ENCODE results near the gene AASDH. TPM values are rescaled to one million over a fixed set of nuclear protein-coding genes. Genes with fewer than 3 reads are reported as not detected.
A peak's percentile ranks its signal among the peaks of the same experiment; 100 is the strongest.

AASDH gene
- 10 to 100 TPM; 14.8 to 15.8 TPM for total RNA-seq

DNA sequence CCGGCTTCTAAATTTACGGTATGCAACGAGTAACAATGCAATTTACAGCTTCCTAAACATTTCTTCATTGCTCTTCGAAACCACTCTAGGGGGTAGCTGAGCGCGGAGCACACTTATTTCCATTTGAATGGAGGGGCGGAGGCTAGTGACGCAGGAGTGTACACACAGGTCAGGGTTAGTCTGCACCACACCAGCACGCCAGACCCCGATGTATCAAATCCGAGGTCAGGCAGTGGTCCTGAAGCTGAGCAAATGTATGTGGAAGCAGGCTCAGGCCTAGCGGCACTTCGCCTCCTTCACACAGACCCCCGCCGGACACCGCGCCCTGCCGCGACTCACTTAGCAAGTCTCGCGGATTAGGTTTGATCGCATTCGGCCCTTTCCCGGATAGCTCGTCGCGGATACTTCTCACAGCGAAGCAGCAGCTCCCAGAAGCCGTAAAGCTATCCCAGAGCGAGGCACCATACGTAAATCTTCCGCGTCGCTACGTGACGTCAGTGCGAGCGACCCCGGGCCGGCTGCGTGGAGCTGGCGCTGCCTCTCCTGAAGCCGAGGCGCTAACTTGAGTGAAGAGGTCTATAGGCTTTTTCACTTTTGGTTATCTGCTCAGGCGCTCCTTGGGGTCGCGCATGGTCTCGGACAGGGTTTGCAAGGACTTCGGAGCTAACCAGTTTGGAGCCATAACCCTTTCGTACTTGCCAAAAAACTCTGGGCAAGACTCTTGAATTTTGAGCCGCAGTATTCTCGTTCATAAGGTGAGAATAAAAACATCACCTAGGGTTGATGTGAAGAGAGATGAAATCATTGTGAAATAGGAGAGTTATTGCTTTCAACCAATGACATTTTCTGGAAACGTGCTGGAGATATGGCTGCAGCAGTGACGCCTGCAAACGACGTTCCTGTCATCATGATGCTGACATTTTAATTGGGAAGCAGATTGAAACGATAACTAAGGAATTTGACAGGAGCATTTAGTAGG is at the start of gene AASDH:
Gene AASDH, minus strand, starts transcription at position 469 of the 979 bp plus-strand sequence. CDS start 3,192 bp downstream, outside the sequence.
- H3K36me3 Mint-ChIP-seq (ENCODE audit: low read depth), result peaks cover 3% of the 10 kb centered on the region
- DNase-seq, result peak; percentile 95
- H3K9me3 Mint-ChIP-seq, result no peaks in the 10 kb centered on the region
- H3K27me3 Mint-ChIP-seq, result no peaks in the 10 kb centered on the region
- ChIA-PET CTCF (interaction anchor here (0.7 to 1.3 kb wide), 4 partner anchors 9 to 438 kb away, joined by 3 to 4 read pairs (median 4); partner anchors contain the start of gene CEP135), POLR2A (interaction anchor here (0.6 to 1.3 kb wide), 9 partner anchors 16 to 592 kb away, joined by 3 to 8 read pairs (median 4); partner anchors contain the start of genes CEP135, PAICS, POLR2B and PPAT)
- H3K4me1 Mint-ChIP-seq, result peaks cover 45% of the 10 kb centered on the region
- peak within 1 kb of the TSS; percentile 88 for H3K4me3 Mint-ChIP-seq
- peak within 1 kb of the TSS; percentile 99 for H3K27ac Mint-ChIP-seq

DNA sequence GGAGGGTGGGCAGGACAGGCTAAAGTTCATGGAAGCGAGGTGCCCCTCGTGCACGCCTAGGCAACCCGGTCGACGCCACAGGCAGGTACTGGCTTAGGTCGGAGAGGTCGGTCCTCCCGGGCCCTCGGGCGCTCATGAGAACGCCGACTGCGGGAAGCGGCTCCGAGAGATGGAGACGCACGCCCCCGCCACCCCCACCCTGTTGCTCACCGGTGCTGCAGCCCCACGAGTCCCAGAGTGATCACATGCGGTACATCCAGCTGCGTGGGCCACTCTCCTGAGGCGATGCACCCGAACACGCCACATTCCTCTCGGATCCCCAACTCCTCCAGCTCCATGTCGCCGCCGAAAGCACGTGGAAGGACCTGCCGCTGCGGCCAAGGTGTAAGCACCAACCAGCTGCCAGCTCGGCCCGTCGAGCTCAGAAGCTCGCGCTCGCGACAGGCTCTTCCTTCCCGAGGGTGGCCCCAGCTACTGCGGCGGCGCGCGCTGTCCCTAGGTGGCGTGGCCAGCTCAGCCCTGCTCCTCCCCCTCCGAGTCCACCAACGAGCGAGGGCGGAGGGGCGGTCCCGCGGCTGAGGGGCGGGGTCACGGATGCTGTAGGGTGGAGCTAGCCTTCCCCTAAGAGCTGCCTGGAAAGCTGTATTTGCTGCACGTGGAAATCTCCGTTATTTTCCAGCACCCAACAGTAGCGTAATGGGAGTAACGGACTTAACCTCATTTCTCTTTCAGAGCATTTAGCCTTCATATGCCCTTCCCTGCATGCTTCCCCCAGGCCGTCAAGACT is 48.0 kb upstream of the AASDH start, which contains the start of gene PPAT:
Gene PPAT, minus strand, starts transcription at position 476 of the 787 bp plus-strand sequence. Its CDS starts 138 bp downstream, at position 338.
- Mint-ChIP-seq H3K27me3 (no peaks in the 10 kb centered on the region), H3K36me3 (ENCODE audit: low read depth) (peaks cover 11% of the 10 kb centered on the region), H3K9me3 (no peaks in the 10 kb centered on the region), H3K4me1 (peaks cover 48% of the 10 kb centered on the region), H3K4me3 (peak within 1 kb of the TSS; percentile 86), H3K27ac (peak within 1 kb of the TSS; percentile 93)
- peak; percentile 98 for DNase-seq
- CTCF ChIA-PET, result interaction anchor here (0.6 to 5.7 kb wide), 17 partner anchors 11 to 542 kb away, joined by 3 to 19 read pairs (median 4); partner anchors contain the start of genes CEP135, NOA1 and POLR2B
- POLR2A ChIA-PET, result interaction anchor here (0.7 to 1.7 kb wide), 5 partner anchors 31 to 1017 kb away, joined by 3 to 8 read pairs (median 6); partner anchors contain the start of genes AASDH and SRP72

- DNase-seq, result peak; percentile 43
- ChIA-PET CTCF (interaction anchor here (0.6 to 5.7 kb wide), 4 partner anchors 10 to 231 kb away, joined by 3 to 19 read pairs (median 4); no protein-coding TSS in a partner anchor), POLR2A (interaction anchor here (0.6 to 1.7 kb wide), 2 partner anchors 11 to 48 kb away, joined by 8 to 9 read pairs; partner anchors contain the start of gene AASDH)
- Mint-ChIP-seq H3K4me1 (peaks cover 43% of the 10 kb centered on the region), H3K36me3 (ENCODE audit: low read depth) (peaks cover 9% of the 10 kb centered on the region), H3K9me3 (no peaks in the 10 kb centered on the region), H3K27ac (peak overlapping the region; percentile 93), H3K27me3 (no peaks in the 10 kb centered on the region), H3K4me3 (peak overlapping the region; percentile 86)
Observed at GRCh38 chr4:56434599-56435139, 47.4 kb upstream of the AASDH start.

- H3K36me3 Mint-ChIP-seq (ENCODE audit: low read depth), result peaks cover 5% of the 10 kb centered on the region
- H3K27me3 Mint-ChIP-seq, result no peaks in the 10 kb centered on the region
- peaks cover 35% of the 10 kb centered on the region for H3K4me1 Mint-ChIP-seq
- no peaks in the 10 kb centered on the region for H3K9me3 Mint-ChIP-seq
- CTCF ChIA-PET, result interaction anchor here (0.6 to 5.7 kb wide), 3 partner anchors 9 to 23 kb away, joined by 3 to 19 read pairs (median 4); no protein-coding TSS in a partner anchor
- no peak for DNase-seq
- H3K27ac Mint-ChIP-seq, result no peak overlapping the region
- POLR2A ChIA-PET, result no interaction called here
- peak overlapping the region; percentile 86 for H3K4me3 Mint-ChIP-seq
Observed at GRCh38 chr4:56433280-56433679, 46.0 kb upstream of the AASDH start.

- H3K4me1 Mint-ChIP-seq, result peaks cover 43% of the 10 kb centered on the region
- H3K9me3 Mint-ChIP-seq, result peaks cover 2% of the 10 kb centered on the region
- ChIA-PET POLR2A (no interaction called here), CTCF (no interaction called here)
- no peak overlapping the region for H3K4me3 Mint-ChIP-seq
- DNase-seq, result no peak
- H3K27ac Mint-ChIP-seq, result no peak overlapping the region
- H3K36me3 Mint-ChIP-seq (ENCODE audit: low read depth), result peaks cover 7% of the 10 kb centered on the region
- H3K27me3 Mint-ChIP-seq, result no peaks in the 10 kb centered on the region
Observed at GRCh38 chr4:56430203-56430602, 42.9 kb upstream of the AASDH start.

GRCh38 chr4:56427179-56427578 is 39.9 kb upstream of the AASDH start:
- POLR2A ChIA-PET, result no interaction called here

DNA sequence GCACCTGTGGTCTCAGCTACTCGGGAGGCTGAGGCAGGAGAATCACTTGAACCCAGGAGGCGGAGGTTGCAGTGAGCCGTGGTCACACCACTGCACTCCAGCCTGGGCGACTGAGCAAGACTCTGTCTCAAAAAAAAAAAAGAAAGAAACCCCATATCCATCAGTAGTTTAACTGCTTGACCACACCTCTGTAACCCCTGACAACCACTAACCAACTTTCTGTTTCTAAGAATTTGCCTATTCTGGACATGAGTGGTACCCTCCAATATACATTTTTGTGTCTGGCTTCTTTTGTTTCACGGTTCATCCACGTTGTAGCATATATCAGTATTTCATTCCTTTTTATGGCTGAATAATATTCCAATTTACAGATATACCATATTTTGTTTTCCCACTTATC is 39.0 kb upstream of the AASDH start:
- no peak overlapping the region for H3K27ac Mint-ChIP-seq
- ChIA-PET POLR2A (no interaction called here), CTCF (interaction anchor here (3.6 kb wide), 1 partner anchor 10 kb away, joined by 19 read pairs; the partner anchor contains the start of genes PAICS and PPAT)
- peaks cover 2% of the 10 kb centered on the region for H3K9me3 Mint-ChIP-seq
- H3K27me3 Mint-ChIP-seq, result no peaks in the 10 kb centered on the region
- peaks cover 7% of the 10 kb centered on the region for H3K36me3 Mint-ChIP-seq (ENCODE audit: low read depth)
- DNase-seq, result no peak
- H3K4me1 Mint-ChIP-seq, result peaks cover 22% of the 10 kb centered on the region
- H3K4me3 Mint-ChIP-seq, result no peak overlapping the region

More at GRCh38 chr4:56427179-56427578, 39.9 kb upstream of the AASDH start:
- Mint-ChIP-seq H3K36me3 (ENCODE audit: low read depth) (peaks cover 7% of the 10 kb centered on the region), H3K27ac (no peak overlapping the region), H3K4me3 (no peak overlapping the region), H3K9me3 (peaks cover 2% of the 10 kb centered on the region), H3K4me1 (peaks cover 30% of the 10 kb centered on the region), H3K27me3 (no peaks in the 10 kb centered on the region)
- CTCF ChIA-PET, result no interaction called here
- DNase-seq, result no peak

DNA sequence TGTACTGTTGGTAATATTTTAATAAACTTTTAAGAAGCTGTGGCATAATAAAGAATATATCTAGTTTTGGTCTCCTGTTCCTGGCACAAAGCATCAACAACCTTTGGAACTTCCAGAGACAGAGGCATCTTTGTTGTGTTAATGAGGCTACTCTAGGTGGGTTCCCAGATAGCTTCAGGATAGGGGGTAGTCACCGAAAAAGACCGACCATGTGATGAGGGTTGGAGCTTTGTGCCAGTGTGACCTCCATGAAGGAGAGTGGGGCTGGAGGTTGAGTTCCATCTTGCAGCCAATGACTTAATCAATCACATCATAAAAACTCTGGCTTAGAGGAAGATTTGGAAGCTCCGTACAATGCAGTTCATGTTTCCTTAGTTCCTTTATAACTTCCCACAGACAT is 38.2 kb upstream of the AASDH start:
- ChIA-PET POLR2A (no interaction called here), CTCF (interaction anchor here (1.3 to 3.6 kb wide), 2 partner anchors 10 to 11 kb away, joined by 3 to 19 read pairs; partner anchors contain the start of genes PAICS and PPAT)
- Mint-ChIP-seq H3K9me3 (peaks cover 2% of the 10 kb centered on the region), H3K4me1 (peaks cover 20% of the 10 kb centered on the region), H3K27ac (no peak overlapping the region), H3K4me3 (no peak overlapping the region), H3K27me3 (no peaks in the 10 kb centered on the region), H3K36me3 (ENCODE audit: low read depth) (peaks cover 7% of the 10 kb centered on the region)
- no peak for DNase-seq

GRCh38 chr4:56424697-56425514 is 37.6 kb upstream of the AASDH start:
- peak; percentile 53 for DNase-seq
- no peaks in the 10 kb centered on the region for H3K27me3 Mint-ChIP-seq
- H3K27ac Mint-ChIP-seq, result no peak overlapping the region
- H3K4me3 Mint-ChIP-seq, result no peak overlapping the region
- H3K9me3 Mint-ChIP-seq, result peaks cover 2% of the 10 kb centered on the region
- ChIA-PET CTCF (interaction anchor here (1.3 to 3.6 kb wide), 3 partner anchors 9 to 22 kb away, joined by 3 to 19 read pairs (median 5); partner anchors contain the start of genes PAICS and PPAT), POLR2A (no interaction called here)
- peaks cover 8% of the 10 kb centered on the region for H3K36me3 Mint-ChIP-seq (ENCODE audit: low read depth)
- H3K4me1 Mint-ChIP-seq, result peaks cover 20% of the 10 kb centered on the region

DNA sequence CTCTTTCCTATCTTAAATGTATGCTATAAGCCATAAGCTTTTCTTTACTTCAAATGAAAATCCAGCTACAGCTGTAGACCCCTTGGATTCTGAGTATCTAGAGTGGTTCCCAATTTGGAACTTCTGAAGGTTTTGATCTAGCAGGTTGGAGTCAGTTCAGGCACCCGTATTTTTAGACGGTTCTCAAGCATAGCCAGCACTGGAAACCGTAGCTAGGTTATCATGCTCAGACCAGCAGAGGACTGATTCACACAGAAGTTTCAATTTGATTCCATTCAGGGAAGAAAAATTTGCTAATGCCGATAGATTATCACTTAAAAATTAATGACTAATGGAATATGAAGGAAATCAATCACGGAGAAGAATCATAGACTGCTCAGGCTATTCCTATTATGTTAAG is 36.9 kb upstream of the AASDH start:
- peaks cover 17% of the 10 kb centered on the region for H3K4me1 Mint-ChIP-seq
- no peaks in the 10 kb centered on the region for H3K27me3 Mint-ChIP-seq
- ChIA-PET POLR2A (no interaction called here), CTCF (interaction anchor here (1.1 to 3.6 kb wide), 4 partner anchors 8 to 21 kb away, joined by 4 to 19 read pairs (median 7); partner anchors contain the start of genes PAICS and PPAT)
- H3K9me3 Mint-ChIP-seq, result peaks cover 2% of the 10 kb centered on the region
- H3K36me3 Mint-ChIP-seq (ENCODE audit: low read depth), result peaks cover 8% of the 10 kb centered on the region
- no peak for DNase-seq
- H3K27ac Mint-ChIP-seq, result no peak overlapping the region
- H3K4me3 Mint-ChIP-seq, result no peak overlapping the region

DNA sequence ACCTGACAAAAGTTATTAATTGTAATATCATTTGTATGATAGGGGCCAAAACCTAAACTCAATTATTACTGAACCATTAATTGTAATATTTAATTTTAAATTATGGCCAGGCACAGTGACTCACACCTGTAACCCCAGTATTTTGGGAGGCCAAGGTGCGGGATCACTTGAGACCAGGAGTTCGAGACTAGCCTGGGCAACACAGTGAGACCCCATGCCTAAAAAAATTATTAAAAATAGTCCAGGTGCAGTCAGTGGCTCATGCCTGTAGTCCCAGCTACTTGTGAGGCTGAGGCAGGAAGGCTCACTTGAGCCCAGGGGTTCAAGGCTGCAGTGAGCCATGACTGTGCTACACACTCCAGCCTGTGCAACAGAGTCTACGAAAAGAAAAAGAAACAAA is 30.1 kb upstream of the AASDH start:
- Mint-ChIP-seq H3K36me3 (ENCODE audit: low read depth) (peaks cover 1% of the 10 kb centered on the region), H3K27ac (no peak overlapping the region), H3K4me1 (peaks cover 7% of the 10 kb centered on the region), H3K9me3 (no peaks in the 10 kb centered on the region), H3K4me3 (no peak overlapping the region), H3K27me3 (no peaks in the 10 kb centered on the region)
- DNase-seq, result no peak
- ChIA-PET POLR2A (no interaction called here), CTCF (interaction anchor here (1.0 kb wide), 1 partner anchor 18 kb away, joined by 3 read pairs; the partner anchor contains the start of genes PAICS and PPAT)

Measured in activated CD4-positive, alpha-beta T cell treated with anti-CD3 and anti-CD28 coated beads, Interleukin-2, amount 10 ng/mL, durations not matched to agents 7 days and 5 days (primary cell).